Measurements from ENCODE around the gene ZSWIM8. TPM values are rescaled to one million over a fixed set of nuclear protein-coding genes. Genes with fewer than 3 reads are reported as not detected.

The ZSWIM8 gene
- total and polyA plus RNA-seq, 2 of the 8 experiments (the other 6 are each of a cell fraction or from before 2014, with no cell fraction given): 44.7 to 99.7 TPM

DNA sequence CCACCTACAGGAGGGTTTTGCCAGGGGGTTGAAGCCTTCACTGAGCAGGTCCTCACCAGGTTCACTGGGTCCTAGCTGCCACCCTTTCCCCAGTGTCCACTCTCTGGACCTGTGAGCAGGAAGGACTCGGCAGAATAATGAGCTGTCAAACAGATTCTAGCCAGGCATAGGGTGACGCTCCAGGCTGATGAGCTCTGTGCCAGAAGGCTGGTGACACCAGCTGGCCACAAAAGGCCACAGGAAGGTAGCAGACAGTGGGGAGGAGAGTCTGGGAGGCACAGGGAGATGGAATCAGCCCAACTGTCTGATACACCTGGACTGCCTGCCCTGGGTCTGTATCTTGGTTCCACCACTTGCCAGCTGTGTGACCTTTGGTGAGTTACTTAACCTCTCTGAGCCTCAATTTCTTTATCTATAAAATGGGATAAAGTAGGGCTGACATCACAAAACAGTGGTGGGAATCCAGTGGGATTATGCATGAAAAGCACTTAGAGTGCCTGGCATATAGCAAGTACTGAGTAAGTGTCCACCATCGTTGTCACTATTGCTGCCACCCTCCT is 52.7 kb downstream of the ZSWIM8 start:
- DNase-seq (ENCODE audit: low read depth in 1 of 2, low spot score in 2 of 2): no peak
- H4K8ac ChIP-seq (ENCODE audit: extremely low read depth, insufficient read depth, low read length): no peak overlapping the region
- H4K5ac ChIP-seq (ENCODE audit: insufficient read length, low read depth, low read length): no peak overlapping the region
- H2BK5ac ChIP-seq (ENCODE audit: low read depth, low read length): no peak overlapping the region
- ChIA-PET POLR2A (ENCODE audit: partially characterized antibody) (interaction anchor here (1.2 to 1.4 kb wide), 4 partner anchors 11 to 61 kb away, joined by 3 to 4 read pairs (median 4); no protein-coding TSS in a partner anchor), CTCF (ENCODE audit: partially characterized antibody) (interaction anchor here (1.0 to 20.8 kb wide), 4 partner anchors 10 to 42 kb away, joined by 4 to 209 read pairs (median 76); no protein-coding TSS in a partner anchor)
- no peaks in the 10 kb centered on the region for H3K4me1 ChIP-seq (replicated peaks in 1 of 4; ENCODE audit: control insufficient read depth in 3 of 4, insufficient read depth in 4 of 4, low read length in 3 of 4)
- no peak for TF ChIP-seq TEAD4 (IDR thresholded peaks at IDR 0.05; ENCODE audit: low read depth, low read length)
- peak; percentile 89; the same call in 1 of the 2 replicates for TF ChIP-seq KDM1A (IDR thresholded peaks at IDR 0.05; ENCODE audit: borderline replicate concordance, low read length)
- TF ChIP-seq HDAC6 (IDR thresholded peaks at IDR 0.05; ENCODE audit: low read depth, low read length): no peak
- H3K36me3 ChIP-seq (ENCODE audit: control insufficient read depth in 2 of 4, insufficient read depth in 4 of 4, low read length in 3 of 4): peaks cover 8 to 34% (median 22%) of the 10 kb centered on the region in 4 experiments; a peak in 6 of 8 replicates
- no peak overlapping the region for H2BK15ac ChIP-seq (ENCODE audit: low read length)
- H3K23me2 ChIP-seq (ENCODE audit: low read depth, low read length): no peaks in the 10 kb centered on the region
- no peak overlapping the region for H3K4ac ChIP-seq (replicated peaks; ENCODE audit: insufficient read length, low read depth, low read length)
- H3K56ac ChIP-seq (replicated peaks; ENCODE audit: insufficient read length, low read depth, low read length): no peak overlapping the region
- H2BK120ac ChIP-seq (replicated peaks; ENCODE audit: low read depth, low read length): no peak overlapping the region
- H3K4me3 ChIP-seq (ENCODE audit: extremely low read depth in 1 of 4, insufficient read depth in 2 of 4, low read depth in 3 of 4, low read length in 4 of 4): no peak overlapping the region
- no peak overlapping the region for H2AFZ ChIP-seq (ENCODE audit: low read length)
- H3K9me3 ChIP-seq (ENCODE audit: insufficient read depth in 2 of 2, low read depth in 1 of 2, low read length in 1 of 2): no peaks in the 10 kb centered on the region
- H3K9ac ChIP-seq (replicated peaks in 1 of 4; ENCODE audit: extremely low read depth in 1 of 4, low read depth in 3 of 4, low read length in 3 of 4): no peak overlapping the region
- H3K4me2 ChIP-seq (ENCODE audit: insufficient read depth in 1 of 2, low read depth in 2 of 2, low read length in 2 of 2): no peak overlapping the region
- H4K91ac ChIP-seq (replicated peaks; ENCODE audit: insufficient read length, low read length): no peak overlapping the region
- no peaks in the 10 kb centered on the region for H3K79me1 ChIP-seq (ENCODE audit: low read depth, low read length)
- no peak overlapping the region for H3K27ac ChIP-seq (ENCODE audit: low read depth, low read length)
- H3K18ac ChIP-seq (ENCODE audit: extremely low read depth, low read length): no peak overlapping the region
- 94% methylated on average over 3 of the region's 3 CpGs; no CpG with 5 or more reads in 1 of the 2 experiments for WGBS, 2 experiments (ENCODE audit: extremely low coverage in 1 of 2, insufficient coverage in 1 of 2, insufficient read length in 1 of 2, insufficient replicate concordance in 2 of 2, low coverage in 1 of 2, low lambda C conversion rate in 2 of 2, missing lambda C conversion rate in 1 of 2)
- no peaks in the 10 kb centered on the region for H3K27me3 ChIP-seq (replicated peaks in 1 of 4; ENCODE audit: control insufficient read depth in 3 of 4, extremely low read depth in 1 of 4, insufficient read depth in 3 of 4, low read length in 3 of 4)
- no peak overlapping the region for H3K14ac ChIP-seq (ENCODE audit: insufficient read length)
- H3K23ac ChIP-seq (ENCODE audit: insufficient read length): no peak overlapping the region
- peaks cover 0 to 9% of the 10 kb centered on the region in 2 experiments for H4K20me1 ChIP-seq (replicated peaks in 1 of 2; ENCODE audit: control insufficient read depth in 1 of 2, insufficient read depth in 2 of 2, low read length in 2 of 2)
- no peak overlapping the region for H2AK5ac ChIP-seq (ENCODE audit: low read depth, low read length)
- no peak overlapping the region for H2BK20ac ChIP-seq (ENCODE audit: low read length)
- no peak overlapping the region for H2BK12ac ChIP-seq (ENCODE audit: low read depth, low read length)
- FAIRE-seq: no peak
- no peaks in the 10 kb centered on the region for H3K79me2 ChIP-seq (ENCODE audit: control insufficient read depth in 1 of 2, insufficient read depth in 2 of 2, low read length in 2 of 2)
